Hematopoietic multipotent progenitor cell treated with erythropoietin and hydrocortisone succinate and interleukin-3 and kit ligand, for 17 days (in vitro differentiated cells): ENCODE data around the gene TYK2.

Source experiments
- DNase-seq: peaks from one replicate; pipeline ENCODE4 v3.0.0-alpha.2; 2015; ENCODE audit warnings: low spot score

Gene TYK2

DNA sequence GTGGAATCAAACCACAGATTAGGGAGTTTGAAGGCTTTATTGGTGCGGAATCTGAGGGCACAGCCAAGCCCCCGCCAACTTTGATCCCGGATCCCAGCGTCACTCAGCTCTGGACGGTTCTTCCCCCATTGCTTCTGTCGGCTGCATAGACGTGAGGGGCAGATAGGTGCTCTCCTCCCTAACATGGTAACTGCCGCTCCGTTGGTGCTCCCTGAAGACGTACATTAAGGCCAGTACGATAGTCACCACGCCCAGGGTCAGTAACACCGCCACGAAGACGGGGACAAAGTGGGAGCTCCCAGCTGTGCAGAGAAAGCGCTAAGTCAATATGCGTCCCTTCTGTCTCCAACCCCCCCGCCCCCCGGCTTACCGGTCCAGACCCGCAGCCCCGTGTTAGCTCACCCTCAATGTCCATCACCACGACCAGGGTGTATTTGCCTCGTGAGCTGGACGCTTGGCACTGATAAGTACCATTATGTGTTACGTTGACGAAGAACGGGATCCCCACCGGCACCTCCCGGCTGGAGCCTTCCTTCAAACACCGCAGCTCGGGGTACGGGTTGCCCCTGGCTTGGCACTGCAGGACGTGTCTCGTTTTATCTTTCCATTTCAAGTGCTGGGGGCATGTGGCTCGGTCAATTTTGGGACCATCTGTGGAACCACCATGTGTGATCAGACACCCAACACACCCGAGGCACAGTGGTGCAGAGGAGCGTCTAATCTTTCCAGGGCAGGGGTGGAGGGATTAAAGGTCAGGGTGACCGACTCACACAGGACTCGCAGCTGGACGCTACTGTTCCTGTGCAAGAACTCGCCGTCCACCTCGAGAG lies 46.4 kb downstream of the TYK2 start:
- DNase-seq = no peak

- DNase-seq = peak; percentile 96
Measured at GRCh38 chr19:10332965-10333757, 47.2 kb downstream of the TYK2 start, which contains the start of gene RAVER1. TSS of gene RAVER1 (minus strand) at chr19:10333529. CDS start at chr19:10333507, 22 bp downstream.

DNA sequence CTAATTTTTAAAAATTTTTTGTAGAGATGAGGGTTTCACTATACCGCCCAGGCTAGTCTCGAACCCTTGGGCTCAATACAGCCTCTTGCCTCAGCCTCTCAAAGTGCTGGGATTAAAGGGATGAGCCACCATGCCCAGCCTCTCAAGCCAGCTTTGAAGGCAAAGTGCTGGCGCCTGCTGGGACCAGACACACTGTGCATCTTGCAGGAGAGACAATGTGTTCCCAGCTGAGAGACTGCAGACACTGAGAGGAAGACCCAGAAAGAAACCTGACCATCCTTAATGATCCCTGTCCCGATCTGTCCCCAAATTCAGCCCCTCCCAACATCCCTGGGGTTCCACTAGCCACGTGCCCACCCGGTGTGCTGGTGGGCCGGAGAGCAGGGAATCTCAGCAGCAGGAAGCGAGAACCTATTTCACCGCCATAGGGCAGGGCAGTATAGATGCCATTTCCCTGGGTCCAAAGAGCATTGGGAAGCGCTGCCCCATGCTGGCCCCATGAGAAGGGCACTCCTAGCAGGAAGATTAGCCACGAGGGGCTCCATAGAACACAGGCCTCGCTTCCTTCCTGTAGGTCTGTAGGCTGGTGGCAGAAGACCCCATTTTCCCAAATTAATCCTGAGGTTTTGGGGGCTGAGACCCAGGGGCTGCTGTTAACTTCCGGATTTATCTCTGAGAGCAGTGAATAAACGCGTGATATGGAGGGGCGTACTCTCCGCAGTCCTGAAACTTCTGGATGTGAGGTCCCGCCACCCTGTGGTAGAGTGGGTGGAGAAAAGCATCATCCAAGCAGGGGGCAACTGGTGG lies 48.0 kb downstream of the TYK2 start:
- DNase-seq = no peak

DNA sequence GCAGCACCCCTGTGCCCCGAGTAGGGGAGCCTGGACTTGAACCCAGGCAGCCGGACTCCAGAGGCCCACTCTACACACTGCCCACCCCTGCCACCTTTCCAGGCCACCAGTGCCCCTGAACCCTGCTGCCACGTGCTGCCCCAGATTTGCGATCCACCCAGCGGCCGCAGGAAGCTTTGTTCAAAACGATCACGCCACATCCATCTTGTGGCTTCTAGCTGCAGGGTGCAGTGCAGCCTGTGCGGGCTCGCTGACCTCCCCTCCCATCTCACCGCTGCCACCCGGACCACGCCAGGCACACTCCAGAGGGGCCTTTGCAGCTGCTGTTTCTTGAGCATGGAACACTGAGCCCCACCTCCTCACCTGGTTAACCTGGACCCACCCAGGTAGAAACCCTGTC lies 50.8 kb downstream of the TYK2 start:
- no peak for DNase-seq

DNA sequence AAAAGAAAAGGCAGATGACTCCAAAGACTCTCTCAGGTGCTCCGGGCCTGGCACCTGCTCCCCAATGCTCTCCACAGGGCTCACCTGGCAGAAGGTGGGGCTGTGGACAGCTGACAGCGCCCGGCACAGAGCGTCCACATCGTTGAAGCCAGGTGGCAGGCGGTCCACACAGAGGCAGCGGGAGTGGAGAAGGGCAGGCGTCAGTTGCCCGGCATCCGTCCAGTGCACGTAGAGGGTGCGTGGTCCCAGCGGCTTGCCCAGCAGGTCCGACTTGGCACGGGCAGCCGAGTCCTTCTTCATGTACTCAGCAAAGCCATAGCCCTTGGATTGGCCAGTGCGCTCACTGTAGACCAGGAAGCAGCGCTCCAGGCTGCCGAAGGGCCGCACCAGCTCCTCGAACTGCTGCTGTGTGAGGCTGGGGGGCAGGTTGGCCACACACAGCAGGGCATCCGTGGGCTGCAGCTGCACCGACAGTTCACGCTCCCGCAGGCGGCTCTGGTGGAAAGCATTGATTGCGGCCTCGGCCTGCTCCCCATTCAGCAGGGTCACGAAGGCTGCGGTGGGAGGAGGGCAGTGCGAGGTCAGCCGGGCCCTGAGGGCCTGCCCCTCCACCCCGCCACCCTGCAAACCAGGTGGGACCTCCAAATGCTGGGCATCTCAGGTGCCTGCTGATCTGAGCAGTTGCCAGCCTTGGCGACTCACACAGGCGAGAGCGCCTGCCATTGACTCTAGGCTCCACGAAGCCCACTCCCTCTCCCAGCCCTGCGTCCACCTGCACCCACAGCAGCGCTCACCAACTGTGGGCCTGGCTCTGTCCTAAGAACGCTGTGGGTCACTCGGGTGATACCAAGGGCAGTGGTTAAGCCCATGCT lies 51.6 kb downstream of the TYK2 start:
- no peak for DNase-seq

DNA sequence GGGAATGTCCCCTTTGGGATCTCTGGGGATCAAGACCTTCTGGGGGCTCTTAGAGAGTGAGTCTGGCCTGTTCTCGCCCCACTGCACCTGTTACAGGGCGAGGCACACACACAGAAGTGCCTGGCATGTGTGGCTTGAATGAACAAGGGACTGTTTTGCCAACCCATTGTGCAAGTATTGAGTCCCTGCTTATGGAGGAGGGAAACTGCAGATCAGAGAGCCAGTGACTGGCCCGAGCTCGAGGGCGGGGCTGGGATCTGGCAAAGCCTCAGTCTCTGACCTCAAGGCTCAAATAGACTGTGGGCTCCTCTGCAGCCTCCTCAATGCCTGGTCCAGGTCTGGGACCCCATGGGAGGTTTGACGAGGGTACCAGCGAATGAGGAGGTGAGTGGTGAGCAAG lies 52.6 kb downstream of the TYK2 start:
- DNase-seq = no peak

DNA sequence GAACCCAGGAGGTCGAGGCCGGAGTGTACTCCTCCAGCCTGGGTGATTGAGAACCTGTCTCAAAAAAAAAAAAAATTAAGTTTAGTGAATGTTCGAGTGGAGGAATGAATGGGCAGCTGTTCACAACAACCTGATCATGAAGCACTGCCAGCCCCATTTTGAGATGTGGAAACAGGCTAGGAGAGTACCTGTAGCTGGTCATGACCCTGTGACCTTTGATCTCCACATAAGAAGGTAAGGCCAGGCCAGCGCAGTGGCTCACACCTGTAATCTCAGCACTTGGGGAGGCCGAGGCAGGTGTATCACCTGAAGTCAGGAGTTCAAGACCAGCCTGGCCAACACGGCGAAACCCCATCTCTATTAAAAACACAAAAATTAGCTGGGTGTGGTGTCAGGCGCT lies 54.6 kb downstream of the TYK2 start:
- no peak for DNase-seq

GRCh38 chr19:10321874-10322835 lies 58.2 kb downstream of the TYK2 start:
- no peak for DNase-seq

DNA sequence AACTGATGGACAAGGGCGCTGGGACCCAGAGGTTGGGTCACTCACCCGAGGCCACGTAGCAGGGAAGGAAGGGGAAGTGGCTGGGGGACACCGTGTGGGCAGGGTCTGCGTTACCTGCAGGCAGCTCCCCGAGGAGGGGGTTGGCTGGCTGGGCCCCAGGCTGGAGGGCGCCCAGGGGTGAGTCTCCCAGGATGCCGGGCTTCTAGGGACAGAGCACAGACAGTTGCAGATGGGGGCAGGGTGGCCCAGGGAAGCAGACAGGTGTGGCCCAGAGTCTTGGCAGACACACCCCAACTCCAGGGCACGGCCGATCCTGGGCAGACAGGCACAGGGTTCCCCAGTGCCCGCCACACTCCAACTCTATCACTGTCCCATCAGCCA lies 59.0 kb downstream of the TYK2 start:
- no peak for DNase-seq

DNA sequence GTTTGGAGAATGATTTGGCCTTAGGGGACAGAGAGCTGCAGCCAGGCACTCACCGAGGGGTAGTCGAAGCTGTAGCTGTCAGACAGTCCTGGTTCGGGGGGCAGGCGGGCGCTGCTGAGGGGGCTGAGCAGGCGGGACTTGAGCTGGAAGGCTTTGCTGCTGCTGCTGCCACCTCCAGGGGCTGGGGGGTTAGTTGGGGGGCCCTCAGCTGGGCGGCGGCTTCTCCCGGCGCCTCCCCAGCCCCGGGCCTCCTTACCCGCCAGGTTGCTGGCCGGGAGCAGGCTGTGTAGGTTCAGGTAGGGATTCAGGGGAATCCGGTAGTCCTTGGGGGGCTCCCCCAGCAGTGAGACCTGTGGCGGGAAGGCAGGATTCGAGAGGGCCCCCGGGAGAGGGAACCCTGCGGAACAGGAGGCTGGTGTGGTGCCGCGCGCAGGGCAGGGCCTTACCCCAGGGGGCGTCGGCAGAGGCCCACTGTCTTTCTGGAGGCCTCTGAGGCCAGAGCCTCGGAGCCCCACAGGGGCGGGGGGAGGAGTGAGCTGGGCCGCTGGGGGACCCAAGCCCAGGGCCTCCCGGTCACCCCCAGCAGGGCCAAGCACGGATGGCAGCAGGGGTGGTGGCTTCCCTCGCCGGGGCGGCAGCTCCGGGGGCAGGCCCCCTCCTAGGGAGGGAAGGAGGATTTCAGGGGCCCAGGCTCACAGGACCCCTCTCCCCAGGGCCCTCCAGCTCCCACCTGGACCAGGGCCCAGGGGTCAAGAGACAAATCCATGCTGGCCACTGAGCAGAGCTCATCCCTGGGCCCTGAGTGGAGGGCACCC lies 59.6 kb downstream of the TYK2 start:
- DNase-seq = no peak

- no peak for DNase-seq
Measured at GRCh38 chr19:10318807-10319682, 61.3 kb downstream of the TYK2 start.

- no peak for DNase-seq
Measured at GRCh38 chr19:10317857-10318462, 62.4 kb downstream of the TYK2 start.

GRCh38 chr19:10317045-10317856 lies 63.1 kb downstream of the TYK2 start:
- no peak for DNase-seq

GRCh38 chr19:10316229-10317044 lies 63.9 kb downstream of the TYK2 start:
- DNase-seq = peak; percentile 74

- DNase-seq = peak; percentile 93
Measured at GRCh38 chr19:10315335-10316214, 64.8 kb downstream of the TYK2 start, which contains the start of gene FDX2. TSS of gene FDX2 (minus strand) at chr19:10316015. CDS start at chr19:10315996, 19 bp downstream.
